K562 (cell line): ENCODE data around the gene DNAJC1.

Experiments used
- EP300 ChIP-seq: IDR thresholded peaks from 2 replicates; pipeline ENCODE4 v1.6.1; 2012; ENCODE audit warnings: low read length, improper control_type of control experiment
- JUN ChIP-seq, 2 experiments: sonication (generic) in 1 of 2; formaldehyde crosslinking in 1 of 2; IDR thresholded peaks; 2 replicates each; pipeline versions ENCODE4 v1.6.1 to v1.8.0; 2012 to 2022; ENCODE audit warnings: borderline replicate concordance in 2 of 2, mild to moderate bottlenecking in 2 of 2, improper control_type of control experiment in 1 of 2, low read depth in 1 of 2, low read length in 1 of 2, missing genetic modification reagents in 1 of 2
- KAT8 ChIP-seq: fragments of 450-650 bp; IDR thresholded peaks from 2 replicates; pipeline ENCODE4 v1.6.1; 2016; ENCODE audit warnings: low read depth, mild to moderate bottlenecking
- MTA1 ChIP-seq: fragments of 450-650 bp; IDR thresholded peaks from 2 replicates; pipeline ENCODE4 v1.6.1; 2017; ENCODE audit warnings: borderline replicate concordance
- NFATC3 ChIP-seq: fragments of 450-650 bp; IDR thresholded peaks from 2 replicates; pipeline ENCODE4 v1.6.1; 2017; ENCODE audit warnings: mild to moderate bottlenecking
- PHF8 ChIP-seq: fragments of 200-600 bp; sonication (generic); IDR thresholded peaks from 2 replicates; pipeline ENCODE4 v1.6.1; 2012; ENCODE audit warnings: mixed run types, mild to moderate bottlenecking, inconsistent platforms, low read length, moderate library complexity, borderline replicate concordance
- RAD51 ChIP-seq: fragments of 450-650 bp; IDR thresholded peaks from 2 replicates; pipeline ENCODE4 v1.7.1; 2016; ENCODE audit warnings: low read depth, mild to moderate bottlenecking, borderline replicate concordance
- TAF15 ChIP-seq: fragments of 200-400 bp; formaldehyde crosslinking; IDR thresholded peaks from 2 replicates; pipeline ENCODE4 v1.6.1; 2017; ENCODE audit warnings: mild to moderate bottlenecking, low read depth, low read length, moderate library complexity
- ZFX ChIP-seq: sonication (generic); formaldehyde crosslinking; IDR thresholded peaks from 2 replicates; pipeline ENCODE4 v1.8.0; 2022; ENCODE audit warnings: mild to moderate bottlenecking, missing genetic modification reagents, moderate library complexity
- ZNF165 ChIP-seq: fragments of 250-450 bp; sonication (Bioruptor Pico); IDR thresholded peaks from 2 replicates; pipeline ENCODE4 v1.4.0; 2020; ENCODE audit warnings: borderline replicate concordance
- ZNF592 ChIP-seq: fragments of 450-650 bp; IDR thresholded peaks from 2 replicates; pipeline ENCODE4 v1.6.1; 2017; ENCODE audit warnings: antibody characterized with exemption, mild to moderate bottlenecking
- ZNF785 ChIP-seq: fragments of 250-450 bp; sonication (Bioruptor Pico); IDR thresholded peaks from 2 replicates; pipeline ENCODE4 v1.4.0; 2020; ENCODE audit warnings: mild to moderate bottlenecking
- TF ChIP-seq, protein P1 (sequence below), 2 experiments: fragments of 450-650 bp; formaldehyde crosslinking in 1 of 2; IDR thresholded peaks; 2 replicates each; pipeline versions ENCODE4 v1.4.0 to v1.6.1; 2014 to 2020; ENCODE audit warnings: mild to moderate bottlenecking in 2 of 2, borderline replicate concordance in 1 of 2, low read depth in 1 of 2

- TF ChIP-seq EP300 (no peak), RAD51 (peak; percentile 48; the same call in 1 of the 2 replicates), NFATC3 (no peak), KAT8 (no peak), ZNF785 (CRISPR knock-in tag) (no peak), ZNF592 (no peak), PHF8 (peak; percentile 85; the same call in 1 of the 2 replicates), MTA1 (no peak; the same call in 1 of the 2 replicates), TAF15 (no peak), JUN (IDR thresholded peaks at IDR 0.05; ENCODE audit: borderline replicate concordance, low read depth, low read length) (peak; percentile 53; the same call in 1 of the 2 replicates), JUN (CRISPR knock-in tag; IDR thresholded peaks at IDR 0.05; ENCODE audit: borderline replicate concordance) (no peak; the same call in 1 of the 2 replicates), ZFX (CRISPR knock-in tag) (peak; percentile 91), ZNF165 (CRISPR knock-in tag) (no peak)
- TF ChIP-seq, protein P1, sequence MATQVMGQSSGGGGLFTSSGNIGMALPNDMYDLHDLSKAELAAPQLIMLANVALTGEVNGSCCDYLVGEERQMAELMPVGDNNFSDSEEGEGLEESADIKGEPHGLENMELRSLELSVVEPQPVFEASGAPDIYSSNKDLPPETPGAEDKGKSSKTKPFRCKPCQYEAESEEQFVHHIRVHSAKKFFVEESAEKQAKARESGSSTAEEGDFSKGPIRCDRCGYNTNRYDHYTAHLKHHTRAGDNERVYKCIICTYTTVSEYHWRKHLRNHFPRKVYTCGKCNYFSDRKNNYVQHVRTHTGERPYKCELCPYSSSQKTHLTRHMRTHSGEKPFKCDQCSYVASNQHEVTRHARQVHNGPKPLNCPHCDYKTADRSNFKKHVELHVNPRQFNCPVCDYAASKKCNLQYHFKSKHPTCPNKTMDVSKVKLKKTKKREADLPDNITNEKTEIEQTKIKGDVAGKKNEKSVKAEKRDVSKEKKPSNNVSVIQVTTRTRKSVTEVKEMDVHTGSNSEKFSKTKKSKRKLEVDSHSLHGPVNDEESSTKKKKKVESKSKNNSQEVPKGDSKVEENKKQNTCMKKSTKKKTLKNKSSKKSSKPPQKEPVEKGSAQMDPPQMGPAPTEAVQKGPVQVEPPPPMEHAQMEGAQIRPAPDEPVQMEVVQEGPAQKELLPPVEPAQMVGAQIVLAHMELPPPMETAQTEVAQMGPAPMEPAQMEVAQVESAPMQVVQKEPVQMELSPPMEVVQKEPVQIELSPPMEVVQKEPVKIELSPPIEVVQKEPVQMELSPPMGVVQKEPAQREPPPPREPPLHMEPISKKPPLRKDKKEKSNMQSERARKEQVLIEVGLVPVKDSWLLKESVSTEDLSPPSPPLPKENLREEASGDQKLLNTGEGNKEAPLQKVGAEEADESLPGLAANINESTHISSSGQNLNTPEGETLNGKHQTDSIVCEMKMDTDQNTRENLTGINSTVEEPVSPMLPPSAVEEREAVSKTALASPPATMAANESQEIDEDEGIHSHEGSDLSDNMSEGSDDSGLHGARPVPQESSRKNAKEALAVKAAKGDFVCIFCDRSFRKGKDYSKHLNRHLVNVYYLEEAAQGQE (IDR thresholded peaks at IDR 0.05; ENCODE audit: borderline replicate concordance), result peak; percentile 78
- TF ChIP-seq, protein P1 (CRISPR knock-in tag; IDR thresholded peaks at IDR 0.05; ENCODE audit: low read depth), result 0 out of 2 replicates have a peak, but pooled peaks have one; percentile 32
Observed at GRCh38 chr10:22003177-22003963, at the start of gene DNAJC1.
